Tibial nerve (tissue), 3 donors: ENCODE results near the gene CDH12.

Experiments used
- CTCF ChIP-seq, 5 experiments: fragments of 200-600 bp in 3 of 5; fragments of 450-650 bp in 2 of 5; sonication (generic) in 3 of 5; IDR thresholded peaks; one replicate each; pipeline ENCODE4 v1.5.1; 2016 to 2019; ENCODE audit warnings: antibody characterized with exemption in 5 of 5, mild to moderate bottlenecking in 3 of 5, moderate library complexity in 2 of 5
- POLR2A ChIP-seq, 2 donors: fragments of 450-650 bp; IDR thresholded peaks; one replicate each; pipeline ENCODE4 v1.6.1; 2017; ENCODE audit warnings: antibody characterized with exemption in 2 of 2, mild to moderate bottlenecking in 2 of 2, moderate library complexity in 2 of 2

GRCh38 chr5:22070186-22070728, 782.9 kb downstream of the CDH12 start:
- TF ChIP-seq CTCF (IDR thresholded peaks at IDR 0.05) = no peak
- no peak for TF ChIP-seq POLR2A (IDR thresholded peaks at IDR 0.05)
